K562 (cell line): Measurements from ENCODE around the gene COX5A. TPM values are rescaled to one million over a fixed set of nuclear protein-coding genes. Genes with fewer than 3 reads are reported as not detected.

Experiments used
- COPS2 ChIP-seq: fragments of 450-650 bp; conservative IDR thresholded peaks from 2 replicates; pipeline ENCODE4 v1.6.1; 2016; ENCODE audit warnings: mild to moderate bottlenecking, moderate library complexity
- ETS2 ChIP-seq: IDR thresholded peaks from 2 replicates; pipeline ENCODE4 v1.6.1; 2016; ENCODE audit warnings: borderline replicate concordance, missing genetic modification characterization, mild to moderate bottlenecking, moderate library complexity, missing compliant biosample characterization; ENCODE audit not compliant: poor library complexity, severe bottlenecking
- EZH2 ChIP-seq: IDR thresholded peaks from 2 replicates; pipeline ENCODE4 v1.6.1; 2012; ENCODE audit warnings: low read depth, mild to moderate bottlenecking, inconsistent platforms, low read length, borderline replicate concordance
- KDM5B ChIP-seq: fragments of 200-600 bp; sonication (generic); IDR thresholded peaks from 2 replicates; pipeline ENCODE4 v1.6.1; 2012; ENCODE audit warnings: low read depth, mild to moderate bottlenecking, moderate library complexity, low read length, control low read depth, inconsistent platforms; ENCODE audit not compliant: insufficient replicate concordance
- KLF1 ChIP-seq: fragments of 450-650 bp; IDR thresholded peaks from 2 replicates; pipeline ENCODE4 v1.6.1; 2016; ENCODE audit warnings: missing genetic modification characterization, missing compliant biosample characterization
- NCOA1 ChIP-seq: fragments of 450-650 bp; IDR thresholded peaks from 2 replicates; pipeline ENCODE4 v1.6.1; 2016; ENCODE audit warnings: low read depth
- NCOA4 ChIP-seq: fragments of 450-650 bp; IDR thresholded peaks from 2 replicates; pipeline ENCODE4 v1.6.1; 2018; ENCODE audit warnings: mild to moderate bottlenecking; ENCODE audit not compliant: partially characterized antibody
- NR4A1 ChIP-seq, 2 experiments: fragments of 250-450 bp in 1 of 2; fragments of 450-650 bp in 1 of 2; sonication (Bioruptor Pico) in 1 of 2; IDR thresholded peaks; 2 replicates each; pipeline versions ENCODE4 v1.4.0 to v1.6.1; 2016 to 2020; ENCODE audit warnings: mild to moderate bottlenecking in 2 of 2, missing compliant biosample characterization in 1 of 2, missing genetic modification characterization in 1 of 2, moderate library complexity in 1 of 2
- ZFP36 ChIP-seq: fragments of 150-350 bp; IDR thresholded peaks from 2 replicates; pipeline ENCODE4 v1.6.1; 2018; ENCODE audit warnings: low read length, low read depth; ENCODE audit not compliant: partially characterized antibody
- ZKSCAN1 ChIP-seq: fragments of 150-350 bp; IDR thresholded peaks from 2 replicates; pipeline ENCODE4 v1.6.1; 2016; ENCODE audit warnings: low read depth, low read length
- polyA plus RNA-seq, 8 experiments: library from polyadenylated mRNA; depleted of rRNA in 4 of 8; stranded (reverse) in 5 of 8; unstranded in 3 of 8; fragments of >200 nt; fragmentation: Nextera tagmentation in 2 of 8; fragmentation: Illumina TruSeq in 1 of 8; extraction: Ambion mirVana in 2 of 8; extraction: Trizol in 1 of 8; gene quantifications; 2 replicates each; pipeline versions ENCODE4 v1.2.1 to v1.2.3, GENCODE V29; 2011 to 2014; ENCODE audit warnings: inconsistent platforms in 1 of 8, missing spikeins in 1 of 8
- total RNA-seq, 7 experiments: library from RNA; depleted of rRNA in 6 of 7; stranded (reverse); fragments of >200 nt in 6 of 7; fragmentation: Illumina TruSeq in 2 of 7; extraction: Trizol in 2 of 7; gene quantifications; 2 replicates each; pipeline versions ENCODE4 v1.2.1 to v1.2.3, GENCODE V29; 2011 to 2021; ENCODE audit warnings: low replicate concordance in 1 of 7
- TF ChIP-seq, protein P1 (sequence below): fragments of 450-650 bp; formaldehyde crosslinking; IDR thresholded peaks from 2 replicates; pipeline ENCODE4 v1.4.0; 2020; ENCODE audit warnings: mild to moderate bottlenecking, moderate library complexity
- TF ChIP-seq, protein P2 (sequence below): fragments of 250-450 bp; sonication (Bioruptor Pico); IDR thresholded peaks from 2 replicates; pipeline ENCODE4 v1.4.0; 2020; ENCODE audit warnings: mild to moderate bottlenecking, moderate library complexity
- TF ChIP-seq, protein P3 (sequence below): sonication (generic); formaldehyde crosslinking; IDR thresholded peaks from 2 replicates; pipeline ENCODE4 v1.8.0; 2022; ENCODE audit warnings: mild to moderate bottlenecking, missing genetic modification reagents
- TF ChIP-seq, protein P4 (sequence below): fragments of 250-450 bp; sonication (Bioruptor Pico); IDR thresholded peaks from 2 replicates; pipeline ENCODE4 v1.4.0; 2020; ENCODE audit warnings: borderline replicate concordance
- TF ChIP-seq, protein P5 (sequence below): fragments of 250-450 bp; sonication (Bioruptor Pico); IDR thresholded peaks from 2 replicates; pipeline ENCODE4 v1.5.0; 2021; ENCODE audit warnings: mild to moderate bottlenecking, moderate library complexity

Gene COX5A
- total and polyA plus RNA-seq, 9 of the 15 experiments (the other 6 are each of a cell fraction or from before 2014, with no cell fraction given) = 86.8 to 553 (median 371) TPM

DNA sequence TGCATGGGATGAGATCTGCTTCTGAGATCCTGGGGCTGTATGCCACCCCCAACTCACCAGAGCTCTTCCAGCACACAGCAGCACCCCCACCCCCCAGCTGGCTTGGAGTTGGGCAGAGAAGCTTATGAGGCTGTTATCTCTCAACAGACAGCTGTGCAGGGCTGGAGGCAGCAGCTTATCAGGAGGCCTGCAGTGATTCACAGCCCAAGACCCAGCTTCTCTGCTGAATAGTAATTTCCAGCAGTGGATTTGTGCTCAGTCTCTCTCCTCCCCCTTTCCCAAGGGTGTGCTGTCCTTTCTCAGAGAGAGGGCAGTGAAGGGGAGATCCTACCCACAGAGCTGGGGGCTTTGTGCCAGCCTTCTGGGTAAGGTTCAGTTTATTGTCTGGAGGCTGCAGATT, 16.6 kb upstream of the COX5A start (continued):
- TF ChIP-seq, protein P1, sequence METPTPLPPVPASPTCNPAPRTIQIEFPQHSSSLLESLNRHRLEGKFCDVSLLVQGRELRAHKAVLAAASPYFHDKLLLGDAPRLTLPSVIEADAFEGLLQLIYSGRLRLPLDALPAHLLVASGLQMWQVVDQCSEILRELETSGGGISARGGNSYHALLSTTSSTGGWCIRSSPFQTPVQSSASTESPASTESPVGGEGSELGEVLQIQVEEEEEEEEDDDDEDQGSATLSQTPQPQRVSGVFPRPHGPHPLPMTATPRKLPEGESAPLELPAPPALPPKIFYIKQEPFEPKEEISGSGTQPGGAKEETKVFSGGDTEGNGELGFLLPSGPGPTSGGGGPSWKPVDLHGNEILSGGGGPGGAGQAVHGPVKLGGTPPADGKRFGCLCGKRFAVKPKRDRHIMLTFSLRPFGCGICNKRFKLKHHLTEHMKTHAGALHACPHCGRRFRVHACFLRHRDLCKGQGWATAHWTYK (CRISPR knock-in tag) = peak; percentile 78; the same call in 1 of the 2 replicates
- TF ChIP-seq ETS2 (tag) = no peak
- TF ChIP-seq, protein P2, sequence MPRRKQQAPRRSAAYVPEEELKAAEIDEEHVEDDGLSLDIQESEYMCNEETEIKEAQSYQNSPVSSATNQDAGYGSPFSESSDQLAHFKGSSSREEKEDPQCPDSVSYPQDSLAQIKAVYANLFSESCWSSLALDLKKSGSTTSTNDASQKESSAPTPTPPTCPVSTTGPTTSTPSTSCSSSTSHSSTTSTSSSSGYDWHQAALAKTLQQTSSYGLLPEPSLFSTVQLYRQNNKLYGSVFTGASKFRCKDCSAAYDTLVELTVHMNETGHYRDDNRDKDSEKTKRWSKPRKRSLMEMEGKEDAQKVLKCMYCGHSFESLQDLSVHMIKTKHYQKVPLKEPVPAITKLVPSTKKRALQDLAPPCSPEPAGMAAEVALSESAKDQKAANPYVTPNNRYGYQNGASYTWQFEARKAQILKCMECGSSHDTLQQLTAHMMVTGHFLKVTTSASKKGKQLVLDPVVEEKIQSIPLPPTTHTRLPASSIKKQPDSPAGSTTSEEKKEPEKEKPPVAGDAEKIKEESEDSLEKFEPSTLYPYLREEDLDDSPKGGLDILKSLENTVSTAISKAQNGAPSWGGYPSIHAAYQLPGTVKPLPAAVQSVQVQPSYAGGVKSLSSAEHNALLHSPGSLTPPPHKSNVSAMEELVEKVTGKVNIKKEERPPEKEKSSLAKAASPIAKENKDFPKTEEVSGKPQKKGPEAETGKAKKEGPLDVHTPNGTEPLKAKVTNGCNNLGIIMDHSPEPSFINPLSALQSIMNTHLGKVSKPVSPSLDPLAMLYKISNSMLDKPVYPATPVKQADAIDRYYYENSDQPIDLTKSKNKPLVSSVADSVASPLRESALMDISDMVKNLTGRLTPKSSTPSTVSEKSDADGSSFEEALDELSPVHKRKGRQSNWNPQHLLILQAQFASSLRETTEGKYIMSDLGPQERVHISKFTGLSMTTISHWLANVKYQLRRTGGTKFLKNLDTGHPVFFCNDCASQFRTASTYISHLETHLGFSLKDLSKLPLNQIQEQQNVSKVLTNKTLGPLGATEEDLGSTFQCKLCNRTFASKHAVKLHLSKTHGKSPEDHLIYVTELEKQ (CRISPR knock-in tag) = no peak
- TF ChIP-seq EZH2 = peak; percentile 55; the same call in 1 of the 2 replicates
- TF ChIP-seq NR4A1 (CRISPR knock-in tag; IDR thresholded peaks at IDR 0.05) = 0 out of 2 replicates have a peak, but pooled peaks have one; percentile 30
- TF ChIP-seq NR4A1 (tag; IDR thresholded peaks at IDR 0.05) = peak; percentile 91
- no peak for TF ChIP-seq NCOA4
- TF ChIP-seq, protein P3, sequence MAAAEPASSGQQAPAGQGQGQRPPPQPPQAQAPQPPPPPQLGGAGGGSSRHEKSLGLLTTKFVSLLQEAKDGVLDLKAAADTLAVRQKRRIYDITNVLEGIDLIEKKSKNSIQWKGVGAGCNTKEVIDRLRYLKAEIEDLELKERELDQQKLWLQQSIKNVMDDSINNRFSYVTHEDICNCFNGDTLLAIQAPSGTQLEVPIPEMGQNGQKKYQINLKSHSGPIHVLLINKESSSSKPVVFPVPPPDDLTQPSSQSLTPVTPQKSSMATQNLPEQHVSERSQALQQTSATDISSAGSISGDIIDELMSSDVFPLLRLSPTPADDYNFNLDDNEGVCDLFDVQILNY (CRISPR knock-in tag) = no peak
- no peak for TF ChIP-seq ZFP36
- peak; percentile 49; the same call in 1 of the 2 replicates for TF ChIP-seq ZKSCAN1
- TF ChIP-seq, protein P4, sequence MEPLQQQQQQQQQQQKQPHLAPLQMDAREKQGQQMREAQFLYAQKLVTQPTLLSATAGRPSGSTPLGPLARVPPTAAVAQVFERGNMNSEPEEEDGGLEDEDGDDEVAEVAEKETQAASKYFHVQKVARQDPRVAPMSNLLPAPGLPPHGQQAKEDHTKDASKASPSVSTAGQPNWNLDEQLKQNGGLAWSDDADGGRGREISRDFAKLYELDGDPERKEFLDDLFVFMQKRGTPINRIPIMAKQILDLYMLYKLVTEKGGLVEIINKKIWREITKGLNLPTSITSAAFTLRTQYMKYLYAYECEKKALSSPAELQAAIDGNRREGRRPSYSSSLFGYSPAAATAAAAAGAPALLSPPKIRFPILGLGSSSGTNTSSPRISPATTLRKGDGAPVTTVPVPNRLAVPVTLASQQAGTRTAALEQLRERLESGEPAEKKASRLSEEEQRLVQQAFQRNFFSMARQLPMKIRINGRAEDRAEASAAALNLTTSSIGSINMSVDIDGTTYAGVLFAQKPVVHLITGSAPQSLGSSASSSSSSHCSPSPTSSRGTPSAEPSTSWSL (CRISPR knock-in tag) = no peak
- TF ChIP-seq, protein P5, sequence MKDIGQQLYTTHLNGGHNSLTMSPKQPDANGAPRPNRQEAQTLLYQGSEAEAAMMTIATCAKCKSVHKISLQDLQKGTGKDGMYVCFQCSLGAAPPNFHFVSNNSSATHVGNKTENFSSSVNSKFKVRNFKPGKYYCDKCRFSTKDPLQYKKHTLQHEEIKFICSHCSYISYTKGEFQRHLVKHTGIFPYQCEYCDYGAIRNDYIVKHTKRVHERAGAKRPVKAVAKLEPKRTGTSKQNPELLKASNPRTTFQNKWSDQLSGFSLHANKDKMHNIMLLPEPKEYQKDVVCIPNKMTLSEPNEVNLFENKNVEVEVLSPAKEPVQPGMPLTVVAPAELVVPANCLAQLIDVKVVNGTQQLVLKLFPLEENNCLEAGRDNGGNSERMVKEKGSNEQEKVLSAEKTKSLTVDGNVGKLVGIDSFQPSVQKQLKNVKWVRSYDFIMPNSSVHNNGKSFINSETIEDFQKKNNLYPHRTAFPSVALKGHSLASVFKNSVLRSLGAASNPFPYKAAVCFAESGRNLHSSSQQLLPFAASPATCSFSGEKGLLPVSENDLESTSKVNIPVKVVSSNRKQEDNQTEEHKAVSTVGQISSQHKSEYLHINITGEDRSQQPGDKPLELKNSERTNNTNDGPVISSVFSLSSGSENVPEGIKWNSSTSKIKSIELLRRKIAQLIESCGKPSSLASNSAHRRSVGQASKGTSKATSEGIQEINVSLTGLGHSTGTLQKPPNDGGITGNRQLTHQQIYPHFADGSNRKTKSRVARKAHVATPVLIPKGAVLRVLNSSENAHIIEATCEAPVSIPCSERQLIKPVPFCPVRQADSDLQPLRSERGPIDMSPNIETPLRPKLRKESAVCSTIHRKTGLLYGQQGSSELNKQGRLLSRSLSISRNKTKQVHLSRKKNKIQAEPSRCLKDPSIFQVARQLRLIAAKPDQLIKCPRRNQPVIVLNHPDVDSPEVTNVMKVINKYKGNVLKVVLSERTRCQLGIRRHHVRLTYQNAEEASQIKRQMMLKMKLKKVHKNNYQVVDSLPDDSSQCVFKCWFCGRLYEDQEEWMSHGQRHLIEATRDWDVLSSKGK (CRISPR knock-in tag) = no peak
- TF ChIP-seq COPS2 = no peak
- no peak for TF ChIP-seq KDM5B
- peak; percentile 49; the same call in 1 of the 2 replicates for TF ChIP-seq KLF1 (tag)
- TF ChIP-seq NCOA1 = peak; percentile 83
